COLO668 (cell line): ENCODE results near the gene HNRNPLL.

Source experiments
- DNase-seq: peaks from one replicate; lab custom pipeline; 2025; ENCODE audit not compliant: unreplicated experiment; lab: John Stamatoyannopoulos, UW

Gene HNRNPLL

GRCh38 chr2:38532366-38532765 lies 70.4 kb downstream of the HNRNPLL start:
- DNase-seq: no peak

GRCh38 chr2:38529208-38529607 lies 73.5 kb downstream of the HNRNPLL start:
- no peak for DNase-seq

GRCh38 chr2:38528534-38528933 lies 74.2 kb downstream of the HNRNPLL start:
- DNase-seq: no peak

GRCh38 chr2:38528008-38528442 lies 74.7 kb downstream of the HNRNPLL start:
- DNase-seq: peak; percentile 19

GRCh38 chr2:38527338-38528007 lies 75.3 kb downstream of the HNRNPLL start:
- no peak for DNase-seq

- no peak for DNase-seq
These were observed 76.5 kb downstream of the HNRNPLL start for GRCh38 chr2:38526195-38526594.

- DNase-seq: no peak
These were observed 78.1 kb downstream of the HNRNPLL start for GRCh38 chr2:38524580-38524979.

GRCh38 chr2:38523728-38524437 lies 78.8 kb downstream of the HNRNPLL start:
- DNase-seq: no peak

GRCh38 chr2:38522754-38523349 lies 79.9 kb downstream of the HNRNPLL start:
- DNase-seq: peak; percentile 27

- DNase-seq: no peak
These were observed 80.9 kb downstream of the HNRNPLL start for GRCh38 chr2:38521835-38522234.

GRCh38 chr2:38517284-38517683 lies 85.4 kb downstream of the HNRNPLL start:
- DNase-seq: no peak

- no peak for DNase-seq
These were observed 86.2 kb downstream of the HNRNPLL start for GRCh38 chr2:38516526-38516925.

GRCh38 chr2:38516122-38516521 lies 86.6 kb downstream of the HNRNPLL start:
- DNase-seq: no peak

GRCh38 chr2:38515155-38516074 lies 87.3 kb downstream of the HNRNPLL start:
- no peak for DNase-seq

GRCh38 chr2:38514603-38515154 lies 88.0 kb downstream of the HNRNPLL start:
- no peak for DNase-seq

GRCh38 chr2:38512211-38512610 lies 90.5 kb downstream of the HNRNPLL start:
- no peak for DNase-seq
